NCI-H1092 treated with DMSO at 0.1 percent for 48 hours (cell line): ENCODE results near the gene PIH1D1.
A peak's percentile ranks its signal among the peaks of the same experiment; 100 is the strongest.

Experiments
- DNase-seq: peaks from one replicate; lab custom pipeline; 2025; lab: John Stamatoyannopoulos, UW

Gene PIH1D1

DNA sequence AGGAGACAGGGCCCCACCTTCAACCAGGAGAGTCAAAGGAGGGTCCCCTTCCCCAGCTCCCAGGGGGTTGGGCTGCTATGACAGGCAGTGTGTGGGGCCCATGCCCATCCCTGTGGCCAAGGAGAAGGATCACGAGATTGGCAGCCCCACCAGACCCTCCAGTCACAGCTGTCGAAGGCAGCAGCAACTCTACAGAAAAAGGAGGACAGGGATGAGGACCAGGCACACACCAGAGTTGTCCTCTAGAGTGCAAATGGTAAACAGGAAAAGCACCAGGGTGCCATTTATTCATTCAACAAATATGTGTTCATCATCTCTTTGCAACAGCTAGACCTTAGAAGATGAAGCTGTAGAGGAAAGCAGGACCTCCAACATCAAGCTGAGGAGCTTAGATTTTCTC is 32.4 kb downstream of the PIH1D1 start:
- DNase-seq, result no peak

DNA sequence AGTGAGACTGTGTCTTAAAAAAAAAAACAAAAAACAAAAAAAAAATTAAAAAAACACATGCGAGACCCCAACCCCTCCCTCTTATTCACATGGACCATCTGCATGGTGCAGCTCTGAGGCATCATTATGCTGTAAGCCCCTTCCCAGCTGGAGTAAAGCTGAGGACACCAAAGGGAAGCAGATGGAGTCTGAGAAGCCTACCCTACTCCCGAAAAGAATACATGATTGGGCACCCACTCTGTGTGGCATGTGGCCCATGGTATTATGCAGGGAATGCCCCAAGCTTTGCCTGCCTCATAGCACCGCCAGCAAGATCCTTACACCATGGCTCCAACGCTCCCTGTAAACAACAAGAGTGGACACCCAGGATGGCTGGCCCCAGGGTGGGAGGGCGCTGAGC is 33.1 kb downstream of the PIH1D1 start:
- DNase-seq, result no peak

DNA sequence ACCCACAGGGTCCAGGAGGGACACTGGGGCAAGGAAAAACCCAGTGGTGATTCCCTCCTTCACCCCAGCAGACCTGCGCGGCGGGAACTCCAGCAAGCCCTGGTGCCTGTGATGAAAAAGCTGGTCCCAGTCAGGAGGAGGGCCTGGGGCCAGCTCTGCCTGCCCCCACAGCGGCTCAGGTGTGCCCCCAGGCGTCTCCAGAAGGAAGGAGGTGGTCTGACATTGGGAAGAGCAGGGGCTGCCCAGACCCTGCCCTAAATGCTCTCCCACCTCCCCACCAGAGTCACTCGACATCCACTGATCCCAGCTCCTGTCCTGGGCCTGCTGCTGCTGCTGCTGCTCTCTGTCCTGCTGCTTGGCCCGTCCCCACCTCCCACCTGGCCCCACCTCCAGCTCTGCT is 34.5 kb downstream of the PIH1D1 start:
- DNase-seq, result no peak

DNA sequence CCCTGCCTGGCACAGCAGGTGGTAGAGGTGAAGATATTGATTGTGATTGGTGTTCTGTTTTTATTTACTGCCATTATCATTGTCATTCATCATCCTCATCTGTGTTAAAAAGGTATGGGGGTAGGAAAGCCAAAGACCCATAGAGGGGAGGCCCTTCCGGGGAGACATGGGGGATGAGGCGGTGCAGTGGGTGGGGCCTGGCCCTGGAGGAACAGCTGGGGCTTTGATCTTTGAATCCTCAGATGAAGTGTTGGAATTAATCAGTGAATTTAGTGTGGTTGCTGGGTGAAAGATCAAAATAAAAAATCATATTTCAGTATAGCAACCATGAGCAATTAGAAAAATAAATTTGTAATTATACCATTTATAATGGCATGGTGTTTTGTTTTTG is 35.8 kb downstream of the PIH1D1 start:
- DNase-seq, result no peak

DNA sequence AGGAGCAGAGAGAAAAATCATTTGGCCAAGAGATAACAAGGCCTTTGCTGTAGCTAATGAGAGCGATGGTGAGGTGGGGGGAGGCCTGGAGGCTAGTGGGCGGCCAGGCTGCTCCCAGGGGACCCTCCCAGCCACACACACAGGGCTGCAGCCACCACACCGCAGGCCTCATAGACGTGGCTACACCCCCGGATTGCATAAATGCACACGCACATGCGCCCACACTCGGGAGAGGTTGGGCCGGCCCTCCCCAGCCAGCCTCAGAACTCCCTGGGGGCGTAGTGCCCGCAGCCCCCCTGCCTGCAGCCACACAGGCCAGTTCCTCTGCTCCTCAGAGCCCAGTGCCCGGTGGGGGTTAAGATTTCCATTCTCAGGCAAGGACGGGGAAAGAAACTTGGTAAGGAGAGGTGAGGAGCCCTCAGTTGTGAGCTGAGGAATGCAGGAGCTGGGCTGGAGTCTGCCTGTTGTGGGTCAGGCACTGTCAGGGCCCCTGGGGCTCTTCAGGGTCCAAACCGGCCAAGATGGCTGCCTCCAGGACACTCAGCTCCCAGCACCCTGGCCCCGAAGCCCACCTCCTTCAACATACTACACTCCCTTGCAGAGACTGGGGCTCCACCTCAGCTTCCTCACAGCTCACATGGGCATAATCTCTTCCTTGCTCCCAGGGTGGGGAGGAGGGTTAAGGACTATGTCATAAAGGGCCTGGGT is 36.4 kb downstream of the PIH1D1 start:
- no peak for DNase-seq

DNA sequence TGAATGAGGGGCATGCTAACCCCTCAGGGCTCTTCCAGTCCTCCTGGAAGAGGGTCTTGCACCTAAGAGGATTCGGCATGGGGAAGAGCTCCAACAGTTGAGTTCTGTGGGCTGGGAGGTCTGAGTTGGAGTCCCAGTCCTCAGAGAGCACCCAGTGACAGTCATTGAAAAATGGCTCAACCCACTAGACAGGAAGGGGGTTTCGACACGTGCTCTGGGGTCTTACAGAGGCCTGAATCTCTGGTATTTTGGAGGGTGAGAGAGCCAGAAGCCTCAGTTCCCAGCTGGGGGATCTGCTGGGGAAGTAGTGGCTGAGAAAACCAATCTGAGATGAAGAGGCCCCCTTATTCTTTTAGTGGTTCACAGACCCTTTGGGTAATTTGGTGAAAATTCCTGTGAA is 37.4 kb downstream of the PIH1D1 start:
- no peak for DNase-seq

DNA sequence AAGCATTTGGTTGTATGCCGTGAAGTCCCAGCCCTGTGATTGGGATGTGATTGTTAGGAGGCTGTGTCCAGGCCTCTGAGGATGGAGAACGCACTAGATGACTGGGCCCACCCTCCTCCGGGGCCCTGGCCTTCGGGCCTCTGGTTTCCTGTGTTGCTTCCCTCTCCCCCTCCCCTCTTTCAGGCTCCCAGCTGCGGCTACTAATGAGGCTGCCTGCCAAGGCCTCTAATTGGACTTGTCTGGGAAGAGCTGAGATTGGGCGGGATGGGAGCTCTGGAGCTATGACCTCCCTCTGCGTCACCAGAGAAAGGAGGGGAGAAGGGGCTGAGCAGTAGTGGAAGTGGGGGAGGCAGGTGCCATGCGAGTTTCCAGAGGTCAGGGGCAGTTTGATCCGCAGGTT is 38.3 kb downstream of the PIH1D1 start:
- DNase-seq, result no peak

DNA sequence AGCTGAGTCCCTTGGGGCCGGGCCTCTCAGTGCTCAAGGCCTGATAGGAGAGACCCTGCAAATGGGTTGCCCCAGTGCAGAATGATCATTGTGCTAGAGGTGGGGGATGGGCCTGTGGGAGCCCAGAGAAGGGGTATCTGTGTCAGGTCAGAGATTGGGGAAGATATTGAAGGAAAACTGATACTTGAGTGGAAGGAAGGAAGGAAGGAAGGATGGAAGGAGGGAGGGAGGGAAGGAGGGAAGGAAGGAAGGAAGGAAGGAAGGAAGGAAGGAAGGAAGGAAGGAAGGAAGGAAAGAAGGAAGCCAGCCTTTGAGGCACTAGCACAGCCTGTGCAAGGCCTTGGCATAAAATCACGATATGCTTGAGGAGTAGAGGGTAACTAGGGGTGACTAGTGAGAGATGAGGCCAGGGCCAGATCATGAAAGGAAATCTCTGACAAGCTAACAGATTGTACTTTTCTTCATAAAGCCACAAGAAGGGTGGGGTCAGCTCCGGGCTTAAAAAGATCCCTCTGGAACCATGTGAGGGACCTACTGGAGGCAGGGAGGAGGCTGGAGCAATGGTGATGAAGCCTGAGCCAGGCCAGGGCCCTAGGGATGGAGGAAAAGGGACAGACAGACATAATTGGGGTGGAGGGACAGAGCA is 39.8 kb downstream of the PIH1D1 start:
- no peak for DNase-seq

DNA sequence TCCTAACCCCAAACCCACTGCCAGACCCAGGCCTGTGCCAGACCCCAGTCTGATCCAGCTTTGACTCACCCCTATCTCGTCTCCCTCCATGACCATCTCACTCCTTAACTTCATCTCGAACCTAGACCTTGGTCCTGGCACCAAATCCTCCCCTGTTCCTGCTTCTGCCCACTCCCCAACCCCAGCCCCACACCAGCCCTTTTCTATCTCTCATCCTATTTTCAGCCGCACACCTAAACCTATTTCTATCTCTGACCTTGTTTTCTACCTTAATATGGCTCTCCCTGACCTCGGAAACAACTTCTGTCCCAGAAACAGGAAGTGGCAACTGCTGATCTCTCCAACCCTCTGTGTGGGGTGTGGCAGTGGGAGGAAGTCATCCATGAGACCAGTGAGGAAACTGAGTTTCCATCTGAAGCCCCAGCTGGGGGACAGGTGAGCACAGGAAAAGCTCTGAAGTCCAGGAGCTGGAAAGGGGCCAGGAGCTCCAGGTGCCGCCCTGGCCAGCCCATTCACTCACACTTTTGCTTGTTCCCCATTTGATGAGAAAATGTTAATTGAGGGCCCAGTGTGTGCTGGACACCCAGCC is 42.1 kb downstream of the PIH1D1 start:
- no peak for DNase-seq

DNA sequence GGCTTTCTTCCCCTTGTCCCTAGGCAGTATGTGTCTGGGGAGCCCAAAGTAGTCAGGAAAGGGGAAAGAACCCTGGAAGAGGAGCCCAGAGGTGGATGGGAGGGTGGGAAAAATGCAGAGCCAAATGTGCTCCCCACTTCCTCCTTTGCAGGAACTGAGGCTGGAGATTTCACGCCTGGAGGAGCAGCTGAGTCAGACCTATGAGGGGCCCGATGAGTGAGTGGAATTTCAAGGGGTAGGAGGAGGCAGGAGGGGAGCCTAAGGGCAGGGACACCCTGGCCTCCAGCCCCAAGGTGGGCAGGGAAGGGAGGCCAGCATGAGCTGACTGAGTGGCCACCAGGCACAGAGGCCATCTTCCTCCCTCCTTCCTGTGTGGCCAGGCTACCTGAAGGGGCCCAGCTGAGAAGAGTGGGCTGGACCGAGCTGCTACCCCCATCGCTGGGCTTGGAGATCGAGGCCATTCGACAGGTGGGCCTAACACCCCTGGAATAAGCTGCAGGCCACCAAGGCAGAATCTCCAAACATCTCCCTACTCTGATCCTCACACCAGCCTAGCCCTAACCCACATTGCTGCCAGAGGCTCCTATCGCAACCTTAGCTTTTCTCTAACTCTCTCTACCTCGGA is 42.7 kb downstream of the PIH1D1 start:
- DNase-seq, result no peak

DNA sequence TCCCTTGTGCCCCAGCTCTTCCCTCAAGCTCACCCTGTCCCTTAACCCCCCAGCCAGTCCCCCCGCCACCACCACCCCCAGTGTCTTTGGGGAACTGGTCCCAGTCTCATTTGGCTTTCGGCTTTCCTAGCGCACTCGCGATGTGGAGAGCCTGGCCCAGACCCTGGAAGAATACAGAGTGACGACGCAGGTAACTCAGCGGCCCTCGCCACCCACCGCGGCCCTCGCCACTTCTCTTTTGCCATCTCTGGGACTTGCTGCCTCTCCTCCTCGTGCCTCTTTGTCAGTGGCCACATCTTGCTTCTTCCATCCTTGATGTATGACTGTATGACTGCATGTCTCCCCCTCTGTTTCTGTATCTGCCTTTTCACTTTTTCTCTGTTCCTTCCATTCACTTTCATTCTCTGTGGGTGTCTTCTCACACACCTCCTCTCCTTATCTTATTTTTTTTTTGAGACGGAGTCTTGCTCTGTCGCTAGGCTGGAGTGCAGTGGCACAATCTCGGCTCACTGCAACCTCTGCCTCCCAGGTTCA is 44.1 kb downstream of the PIH1D1 start:
- no peak for DNase-seq

DNA sequence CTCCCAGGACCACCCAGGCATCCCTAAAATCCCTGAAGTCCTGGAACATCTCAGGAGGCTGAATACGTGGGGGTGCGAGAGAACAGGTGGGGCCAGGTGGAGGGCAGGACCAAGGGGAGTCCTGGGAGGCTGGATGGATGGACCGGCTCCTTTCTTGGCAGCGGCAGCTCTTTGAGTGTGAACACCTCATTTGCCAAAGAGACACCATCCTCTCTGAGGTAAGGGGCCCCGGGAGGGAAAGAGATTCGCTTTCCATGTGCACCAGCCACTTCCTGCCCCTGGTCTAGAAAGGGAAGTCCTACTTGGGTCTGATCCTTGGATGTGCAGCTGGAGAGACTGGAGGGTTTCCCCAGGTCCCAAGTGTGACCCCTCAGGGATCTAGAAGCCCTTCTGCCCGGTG is 44.5 kb downstream of the PIH1D1 start:
- DNase-seq, result no peak

DNA sequence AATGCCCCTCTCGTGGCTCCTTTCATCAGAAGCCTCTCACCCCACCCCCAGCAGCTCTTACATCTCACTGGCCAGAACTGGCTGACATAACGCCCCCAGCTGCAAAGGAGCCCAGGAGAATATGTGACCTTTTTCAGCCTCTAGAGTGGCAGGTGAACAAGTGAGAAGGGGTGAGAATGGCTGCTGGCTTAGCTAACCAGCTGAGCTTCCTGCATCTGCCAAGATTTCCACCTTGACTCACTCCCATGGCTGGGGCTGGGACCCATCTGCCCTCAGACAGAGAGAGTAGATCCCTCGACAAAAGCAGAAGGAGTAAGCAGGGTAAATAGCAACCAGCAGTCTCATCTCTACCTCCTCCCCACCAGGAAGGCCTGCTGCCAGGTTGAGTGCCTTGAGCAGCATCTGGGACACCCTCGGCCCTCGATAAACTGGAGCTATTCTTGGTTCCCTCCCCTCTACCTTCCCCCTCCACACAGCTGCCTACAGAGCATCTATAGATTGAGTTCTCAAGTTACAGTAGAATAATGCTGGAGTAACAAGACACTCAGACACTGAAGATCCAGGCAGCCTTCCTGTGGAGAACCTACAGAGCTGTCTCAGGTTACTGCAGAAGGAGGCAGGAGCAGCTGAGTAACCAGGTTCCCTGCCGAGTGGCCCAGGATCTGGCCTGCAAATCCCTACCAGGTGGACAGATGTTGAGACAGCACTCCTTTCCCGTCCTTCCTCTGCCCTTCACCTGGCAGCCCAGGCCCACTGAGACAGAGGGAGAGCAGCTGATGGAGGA is 48.0 kb downstream of the PIH1D1 start:
- peak; percentile 74 for DNase-seq

DNA sequence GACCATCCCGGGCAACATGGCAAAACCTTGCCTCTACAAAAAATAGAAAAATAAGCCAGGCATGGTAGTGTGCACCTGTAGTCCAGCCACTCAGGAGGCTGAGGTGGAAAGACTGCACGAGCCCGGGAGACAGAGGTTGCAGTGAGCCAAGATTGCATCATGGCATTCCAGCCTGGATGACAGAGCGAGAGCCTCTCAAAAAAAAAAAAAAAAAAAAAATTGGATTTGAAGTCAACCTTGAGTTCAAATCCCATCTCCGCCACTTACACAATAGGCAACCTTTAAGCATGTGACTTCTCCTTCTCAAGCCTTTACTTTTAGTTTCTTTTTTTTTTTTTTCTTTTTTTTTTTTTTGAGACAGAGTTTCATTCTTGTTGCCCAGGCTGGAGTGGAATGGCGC is 51.6 kb downstream of the PIH1D1 start:
- no peak for DNase-seq

DNA sequence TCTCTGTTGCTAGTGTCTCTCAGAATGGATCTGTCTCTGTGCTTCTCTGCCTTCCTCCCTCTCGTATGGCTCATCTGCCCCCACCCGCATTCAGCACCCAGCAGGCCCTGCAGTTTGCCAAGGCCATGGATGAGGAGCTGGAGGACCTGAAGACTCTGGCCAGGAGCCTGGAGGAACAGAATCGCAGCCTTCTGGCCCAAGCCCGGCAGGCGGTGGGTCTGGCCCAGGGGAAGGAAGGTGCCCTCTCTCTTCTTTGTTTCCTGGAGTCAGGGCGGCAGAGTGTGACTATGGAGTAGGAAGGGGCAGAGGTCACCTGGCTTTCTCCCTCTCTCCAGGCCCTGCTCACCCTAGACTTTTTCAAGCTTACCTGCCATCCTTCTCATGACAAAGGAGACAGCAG is 52.7 kb downstream of the PIH1D1 start:
- DNase-seq, result no peak

DNA sequence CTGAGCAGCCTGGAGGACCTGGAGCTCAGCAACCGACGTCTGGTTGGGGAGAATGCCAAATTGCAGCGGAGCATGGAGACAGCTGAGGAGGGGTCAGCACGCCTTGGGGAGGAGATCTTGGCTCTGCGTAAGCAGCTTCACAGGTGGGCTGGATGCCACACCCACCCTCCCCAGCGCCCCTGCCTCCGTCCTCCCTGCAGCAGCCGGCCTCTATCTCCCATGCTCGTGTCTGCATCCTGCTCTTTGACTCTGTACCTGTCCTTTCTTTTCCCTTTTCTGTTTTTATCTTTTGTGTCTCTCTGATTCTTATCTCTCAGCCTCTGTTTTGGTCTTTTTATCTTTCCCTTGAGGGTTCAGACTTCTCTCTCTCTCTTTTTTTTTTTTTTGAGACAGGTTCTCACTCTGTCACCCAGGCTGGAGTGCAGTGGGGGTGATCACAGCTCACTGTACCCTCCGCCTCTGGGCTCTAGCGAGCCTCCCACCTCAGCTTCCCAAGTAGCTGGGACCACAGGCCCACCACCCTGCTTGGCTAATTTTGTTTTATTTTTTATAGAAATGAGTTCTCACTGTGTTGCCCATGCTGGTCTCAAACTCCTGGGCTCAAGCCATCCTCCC is 53.5 kb downstream of the PIH1D1 start:
- no peak for DNase-seq

DNA sequence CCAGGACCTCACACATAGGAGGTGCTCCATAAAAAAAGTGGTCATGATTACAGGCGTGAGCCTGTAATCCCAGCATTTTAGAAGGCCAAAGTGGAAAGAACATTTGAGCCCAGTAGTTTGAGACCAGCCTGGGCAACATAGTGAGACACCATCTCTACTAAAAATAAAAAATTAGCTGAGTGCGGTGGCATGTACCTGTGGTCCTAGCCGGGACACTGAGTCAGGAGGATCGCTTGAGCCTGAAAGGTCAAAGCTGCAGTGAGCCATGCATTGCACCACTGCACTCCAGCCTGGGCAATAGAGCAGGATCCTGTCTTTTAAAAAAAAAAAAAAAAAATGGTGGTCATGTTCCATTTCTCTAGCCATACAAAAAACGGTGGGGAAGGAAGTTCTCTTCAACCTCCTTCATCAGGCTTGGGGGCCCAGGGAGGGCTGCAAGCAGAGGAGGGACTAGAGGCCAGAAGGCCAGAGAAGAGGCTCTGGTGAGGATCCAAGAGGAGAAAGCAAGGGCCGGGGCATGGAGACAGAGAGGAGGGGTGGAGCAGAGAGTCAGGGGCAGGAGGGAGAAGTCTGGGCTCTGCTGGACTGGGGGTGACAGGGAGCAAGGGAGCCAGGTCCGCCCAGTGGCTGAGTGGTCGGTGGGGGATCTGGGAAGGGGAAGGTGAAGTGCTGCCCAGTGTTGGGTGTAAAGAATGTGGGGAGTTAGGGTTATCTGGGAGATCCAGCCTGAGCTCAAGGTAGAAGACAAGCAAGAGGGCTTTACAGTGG is 54.7 kb downstream of the PIH1D1 start:
- DNase-seq, result no peak
